Fibroblast of the aortic adventitia (primary cell): ENCODE results near the gene SDF2. TPM values are rescaled to one million over a fixed set of nuclear protein-coding genes. Genes with fewer than 3 reads are reported as not detected.

Source experiments
- DNase-seq: peaks from one replicate; pipeline ENCODE4 v3.0.0-alpha.2; 2010; ENCODE audit warnings: low read depth
- H3K4me3 ChIP-seq: 2 replicates; pipeline ENCODE4 v1.5.1; 2011; ENCODE audit warnings: low read depth, mild to moderate bottlenecking, control low read depth, low read length, moderate library complexity
- CTCF ChIP-seq: IDR thresholded peaks from 2 replicates; pipeline ENCODE4 v1.5.1; 2011; ENCODE audit warnings: mild to moderate bottlenecking, low read length, control low read depth, inconsistent platforms; ENCODE audit not compliant: insufficient read depth
- total RNA-seq: library from RNA; depleted of rRNA; stranded (reverse); fragments of >200 nt; gene quantifications from 2 replicates; pipeline ENCODE4 v1.2.3, GENCODE V29; 2012; ENCODE audit warnings: low replicate concordance

The SDF2 gene
- total RNA-seq, 1 donor, result 36.9 TPM

GRCh38 chr17:28700278-28700677 is 38.6 kb upstream of the SDF2 start:
- no peak overlapping the region for H3K4me3 ChIP-seq
- TF ChIP-seq CTCF, result no peak
- DNase-seq, result no peak

DNA sequence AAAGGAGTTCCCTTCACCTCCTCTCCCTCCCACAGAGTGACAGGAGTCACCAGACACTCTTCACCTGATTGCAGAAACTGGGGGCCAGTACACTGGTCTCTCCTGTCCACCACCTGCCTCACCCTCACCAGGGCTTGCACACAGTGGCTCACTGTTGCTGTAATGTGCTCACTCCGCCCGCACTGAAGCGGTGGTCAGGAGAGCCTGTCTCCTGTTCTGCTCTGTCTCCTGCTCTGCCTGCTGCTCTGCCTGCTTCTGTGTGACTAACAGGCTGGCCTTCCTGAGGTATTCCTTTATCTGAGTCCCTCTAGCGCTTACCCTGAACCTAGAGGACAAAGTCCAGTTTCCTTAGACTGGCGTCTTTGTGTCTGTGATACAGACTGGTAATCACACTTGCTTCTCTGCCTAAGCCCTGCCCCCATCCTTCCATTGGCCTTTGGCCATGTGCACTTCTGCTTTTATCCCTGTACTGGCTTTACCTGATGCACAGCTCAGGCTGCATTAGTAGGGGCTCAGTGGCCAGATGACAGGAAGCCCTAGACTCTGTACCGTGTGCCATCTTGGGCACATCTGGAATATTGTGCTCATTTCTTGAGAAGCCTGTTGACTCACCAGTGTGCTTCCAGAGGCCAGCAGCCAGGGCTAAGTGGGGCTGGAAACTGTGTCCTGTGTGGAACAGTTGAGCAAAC is 36.7 kb upstream of the SDF2 start:
- no peak for TF ChIP-seq CTCF
- no peak for DNase-seq
- H3K4me3 ChIP-seq, result no peak overlapping the region

GRCh38 chr17:28693869-28694268 is 32.2 kb upstream of the SDF2 start:
- no peak overlapping the region for H3K4me3 ChIP-seq
- no peak for TF ChIP-seq CTCF
- DNase-seq, result no peak

GRCh38 chr17:28689011-28689410 is 27.3 kb upstream of the SDF2 start:
- TF ChIP-seq CTCF, result no peak
- H3K4me3 ChIP-seq, result no peak overlapping the region
- DNase-seq, result no peak

GRCh38 chr17:28688481-28688880 is 26.8 kb upstream of the SDF2 start:
- no peak for TF ChIP-seq CTCF
- no peak for DNase-seq
- no peak overlapping the region for H3K4me3 ChIP-seq

DNA sequence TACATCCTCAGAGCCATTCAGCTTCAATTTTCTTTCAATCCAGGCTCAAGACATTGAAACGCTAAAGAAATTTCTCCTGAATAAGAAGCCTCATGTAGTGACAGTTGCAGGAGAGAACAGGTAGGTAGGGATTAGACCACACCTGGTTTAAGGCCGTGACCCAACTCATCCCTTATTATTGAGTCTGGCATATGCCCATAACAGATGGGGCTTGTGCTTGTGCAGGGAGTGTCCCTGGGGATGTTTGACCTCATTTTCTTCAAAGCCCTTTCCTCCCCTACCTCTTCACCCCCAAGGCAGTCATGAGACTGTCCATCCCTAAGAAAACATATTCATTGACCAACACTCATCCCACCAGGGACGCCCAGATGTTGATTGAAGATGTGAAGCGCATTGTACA is 24.6 kb upstream of the SDF2 start:
- DNase-seq, result no peak
- no peak for TF ChIP-seq CTCF
- no peak overlapping the region for H3K4me3 ChIP-seq

DNA sequence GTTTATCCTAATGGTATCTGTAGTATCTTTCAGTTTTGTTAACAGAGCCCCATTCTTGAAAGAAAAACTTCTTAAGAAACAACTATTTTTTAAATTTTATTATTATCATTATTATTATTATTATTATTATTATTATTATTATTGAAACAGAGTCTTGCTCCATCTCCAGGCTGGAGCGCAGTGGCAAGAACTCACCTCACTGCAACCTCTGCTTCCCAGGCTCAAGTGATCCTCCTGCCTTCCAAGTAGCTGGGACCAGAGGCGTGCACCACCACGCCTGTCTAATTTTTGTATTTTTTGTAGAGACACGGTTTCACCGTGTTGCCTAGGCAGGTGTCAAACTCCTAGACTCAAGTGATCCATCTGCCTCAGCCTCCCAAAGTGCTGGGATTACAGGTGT is 23.7 kb upstream of the SDF2 start:
- no peak for DNase-seq
- no peak overlapping the region for H3K4me3 ChIP-seq
- no peak for TF ChIP-seq CTCF
